Left renal cortex interstitium (tissue), 4 donors: Measurements from ENCODE around the gene SERPINB5. TPM values are rescaled to one million over a fixed set of nuclear protein-coding genes. Genes with fewer than 3 reads are reported as not detected.

Experiments
- DNase-seq, 4 donors: peaks; one replicate each; pipeline ENCODE4 v3.0.0-alpha.2; 2013; ENCODE audit warnings: low read depth in 4 of 4, low spot score in 2 of 4, missing footprints in 1 of 4
- polyA plus RNA-seq, 4 donors: library from polyadenylated mRNA; unstranded; fragments of 120-200 nt; gene quantifications; one replicate each; pipeline ENCODE4 v1.2.1, GENCODE V29; 2013; ENCODE audit not compliant: insufficient read length in 4 of 4

The SERPINB5 gene
- polyA plus RNA-seq, 4 donors, result not detected

DNA sequence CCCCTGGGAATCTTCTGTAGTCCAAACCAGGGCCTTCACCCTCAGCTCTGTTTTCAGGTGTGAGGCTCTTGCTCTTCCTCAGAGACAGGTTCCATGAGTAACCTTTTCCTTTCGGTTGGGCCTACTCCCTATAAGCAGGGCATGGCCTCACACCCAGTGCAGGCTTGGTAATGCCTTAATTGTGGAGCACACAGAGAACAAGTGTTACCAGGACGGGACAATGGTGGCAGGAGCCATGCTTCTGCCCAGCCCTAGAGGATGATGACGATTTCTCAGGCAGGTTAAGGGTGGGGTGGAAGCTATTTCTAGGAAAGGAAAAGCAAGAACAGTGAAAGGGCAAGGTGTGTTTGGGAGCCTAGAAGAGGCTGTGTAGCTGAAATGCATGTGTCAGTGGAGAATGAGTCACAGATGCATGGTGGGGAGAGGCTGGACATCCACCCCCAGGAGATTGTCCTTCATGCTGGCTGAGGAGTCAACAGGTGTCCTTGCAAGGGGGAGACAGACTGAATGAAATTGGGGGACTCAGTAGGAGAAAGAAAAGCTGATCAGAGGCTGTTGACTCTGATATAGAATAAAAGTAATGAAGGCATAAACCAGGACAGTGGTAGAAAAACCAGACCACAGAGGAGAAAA is 43.4 kb downstream of the SERPINB5 start:
- DNase-seq, result no peak

DNA sequence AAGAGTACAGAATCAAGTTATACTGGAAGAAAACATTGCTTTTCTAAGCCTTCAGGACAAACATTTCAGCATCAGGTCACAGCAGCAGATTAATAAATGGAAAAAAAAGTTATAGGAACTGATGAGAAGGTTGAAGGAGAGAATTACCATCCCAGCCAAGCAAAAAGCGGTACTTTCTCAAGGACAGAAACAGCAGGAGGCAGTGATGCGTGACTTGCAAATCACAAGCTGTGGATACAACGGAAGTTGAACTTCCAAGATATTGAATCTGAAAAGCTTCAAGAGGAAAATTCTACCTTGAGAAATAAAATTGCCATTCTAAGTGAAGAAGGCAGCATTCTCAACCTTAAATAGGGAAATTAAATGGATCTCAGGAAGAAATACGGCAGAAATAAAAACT is 46.9 kb downstream of the SERPINB5 start:
- no peak for DNase-seq

DNA sequence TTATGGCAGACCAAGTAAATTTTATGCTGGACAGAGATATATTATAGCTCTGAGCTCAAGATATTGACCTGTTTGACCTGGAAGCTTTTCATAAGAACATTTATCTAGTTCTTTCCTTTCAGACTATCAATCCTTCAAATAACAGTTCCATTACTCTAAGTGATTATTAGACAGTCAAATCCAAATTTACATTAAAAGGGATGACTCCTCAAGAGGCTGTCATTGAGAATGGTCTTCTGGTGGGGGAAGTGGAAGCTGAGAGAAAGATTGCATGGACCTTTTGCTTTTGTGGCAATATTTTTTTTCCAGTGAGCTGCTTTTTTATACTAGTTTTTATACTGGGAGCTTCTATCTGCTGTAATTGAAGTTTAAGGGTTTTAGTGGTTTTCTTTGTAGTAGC is 50.5 kb downstream of the SERPINB5 start:
- no peak for DNase-seq

DNA sequence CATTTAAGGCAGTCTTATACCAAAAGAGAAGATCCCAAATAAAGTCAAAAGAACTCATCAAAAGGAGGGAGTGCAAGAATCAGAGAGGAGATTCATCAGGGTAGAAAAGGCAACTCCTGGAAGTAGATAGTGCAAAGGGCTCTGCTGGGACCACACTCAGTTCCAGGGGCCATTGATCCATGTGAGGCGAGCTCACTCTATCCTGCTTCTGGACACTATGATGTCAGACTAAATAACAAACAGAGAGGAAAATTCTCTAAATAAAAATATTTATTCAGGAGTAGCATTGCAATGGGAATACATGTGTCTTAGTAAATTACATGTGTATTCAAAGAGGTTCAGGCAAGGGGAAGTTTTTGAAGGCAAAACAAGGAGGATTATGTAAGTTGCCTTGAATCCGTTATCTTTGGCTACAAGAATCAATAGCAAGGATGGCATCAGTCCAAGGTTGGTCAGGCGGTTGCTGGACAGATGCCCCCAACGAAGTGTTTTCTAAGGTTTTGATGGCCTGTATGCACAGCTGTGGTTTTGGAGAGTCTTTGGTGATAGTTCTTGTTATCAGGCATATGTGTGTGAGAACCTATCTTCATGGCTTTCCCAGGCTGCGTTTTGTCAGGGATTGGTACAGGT is 52.2 kb downstream of the SERPINB5 start:
- DNase-seq, result no peak

DNA sequence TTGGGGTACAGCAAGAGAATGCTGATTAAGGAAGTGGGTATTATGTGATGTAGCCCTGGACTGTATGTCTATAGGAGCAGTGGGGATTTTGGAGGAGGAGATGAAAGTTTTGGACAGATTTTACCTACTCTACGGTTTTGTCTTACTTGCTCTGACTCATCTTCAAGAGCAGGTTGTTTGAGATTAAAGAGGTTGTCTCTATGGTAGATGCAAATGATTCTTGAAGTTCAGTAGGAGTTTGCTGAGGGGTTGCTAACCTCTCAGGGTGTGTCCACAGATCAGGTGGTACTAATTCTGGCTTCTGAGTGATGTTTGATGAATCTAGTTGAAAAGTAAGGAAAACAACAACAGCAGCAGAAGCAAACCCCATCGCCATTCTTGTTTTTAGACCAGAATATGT is 55.7 kb downstream of the SERPINB5 start:
- DNase-seq, result no peak

DNA sequence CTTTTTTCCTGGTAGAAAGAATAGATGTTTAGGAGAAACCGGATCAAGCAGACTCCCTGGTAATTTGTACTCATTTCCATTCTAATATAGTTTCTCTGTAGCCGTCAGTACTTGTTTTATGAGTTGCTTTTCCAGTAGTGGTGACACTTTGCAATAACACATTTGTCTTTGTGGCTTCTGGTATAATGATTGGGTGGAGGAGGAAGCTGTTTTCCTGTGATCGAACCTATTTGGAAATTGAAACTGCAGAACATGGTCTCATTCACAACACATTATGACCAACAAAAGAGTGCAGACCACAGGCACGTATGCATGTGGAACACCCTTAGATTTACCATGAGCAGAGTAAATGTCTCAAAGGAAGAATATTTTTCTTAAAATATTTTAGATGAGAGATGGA is 57.9 kb downstream of the SERPINB5 start:
- DNase-seq, result no peak

DNA sequence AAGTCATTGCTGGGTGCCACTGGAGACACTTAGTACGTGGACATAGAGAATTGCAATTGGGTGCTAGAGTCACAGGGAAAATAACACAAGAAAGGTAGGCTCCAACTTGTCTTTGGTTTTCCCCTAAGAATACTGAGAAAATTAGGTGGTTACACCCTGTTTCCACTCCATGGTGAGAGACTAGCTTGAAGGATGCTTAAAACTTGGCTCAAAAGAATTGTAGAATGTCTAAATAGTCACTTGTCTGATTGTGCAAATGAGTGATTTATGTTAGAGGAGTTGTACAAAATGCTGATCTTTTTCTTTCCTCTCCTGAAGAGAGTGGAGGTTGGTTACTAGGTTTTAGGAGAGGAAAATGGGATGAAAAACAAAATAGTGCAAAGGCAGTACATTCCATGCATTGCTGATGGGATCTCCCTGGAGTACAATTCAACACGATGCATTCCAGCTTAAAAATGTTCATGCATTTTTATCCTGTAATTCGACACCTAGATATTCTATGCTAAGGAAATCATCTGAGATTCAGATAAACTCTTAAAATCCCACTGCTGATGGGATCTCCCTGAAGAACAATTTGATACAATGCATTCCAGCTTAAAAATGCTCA is 63.2 kb downstream of the SERPINB5 start:
- DNase-seq, result no peak

DNA sequence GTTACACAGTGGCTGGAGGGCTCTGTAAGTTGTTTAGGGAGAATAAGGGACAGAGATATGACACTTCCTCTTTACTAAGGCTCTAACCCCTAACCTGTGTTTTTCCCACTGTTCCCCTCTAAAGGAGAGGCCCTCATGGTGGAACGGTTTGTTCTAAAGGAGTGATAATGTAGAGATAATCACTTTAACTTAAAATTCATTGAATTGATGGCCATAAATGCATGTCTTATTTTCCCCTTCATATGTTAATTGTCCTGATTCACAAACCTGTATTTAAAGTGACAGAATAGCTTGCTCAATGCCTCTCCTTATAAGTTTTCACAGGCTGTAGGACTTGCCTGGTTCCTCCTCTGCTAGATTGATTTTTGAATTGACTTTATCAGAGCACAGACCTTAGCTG is 65.3 kb downstream of the SERPINB5 start, which contains the start of gene SERPINB12:
SERPINB12 (plus strand) TSS at position 301 of the 400 bp plus-strand sequence. CDS start 13,791 bp downstream, outside the sequence.
- DNase-seq, result no peak

DNA sequence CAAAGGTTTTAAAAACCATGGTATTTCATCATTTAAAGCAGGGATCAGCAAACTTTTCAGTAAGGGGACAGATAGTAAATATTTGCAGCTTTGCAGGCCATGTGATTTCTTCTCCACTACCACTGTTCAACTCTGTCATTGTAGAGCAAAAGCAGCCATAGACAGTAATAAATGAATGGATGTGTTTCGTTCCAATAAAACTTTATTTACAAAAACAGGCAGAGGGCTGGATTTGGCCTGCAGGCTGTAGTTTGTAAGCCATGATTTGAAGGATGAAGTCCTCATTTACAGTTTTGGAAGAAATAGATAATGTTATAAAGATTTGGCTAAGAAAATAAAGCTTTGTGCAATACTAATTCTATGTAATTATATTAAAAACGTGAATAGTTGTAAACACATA is 67.3 kb downstream of the SERPINB5 start:
- no peak for DNase-seq

DNA sequence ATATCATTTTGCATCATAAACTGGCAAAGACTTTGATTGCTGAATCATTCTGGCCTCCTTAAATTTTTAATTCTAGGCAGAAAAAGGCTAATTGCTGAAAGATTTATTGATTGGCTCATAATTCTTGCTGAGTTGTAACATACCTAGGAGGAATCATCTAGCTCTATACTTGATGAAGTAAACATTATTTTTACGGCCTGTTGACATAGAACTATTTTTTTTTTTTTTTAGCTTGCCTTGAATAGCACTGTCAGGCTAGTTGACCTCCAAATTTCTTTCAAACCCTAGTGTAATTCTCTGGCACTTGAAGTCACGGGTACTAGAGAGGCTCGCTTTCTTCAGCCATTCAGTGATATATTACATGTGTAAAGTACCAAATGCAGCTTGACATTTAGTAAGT is 68.2 kb downstream of the SERPINB5 start:
- no peak for DNase-seq

DNA sequence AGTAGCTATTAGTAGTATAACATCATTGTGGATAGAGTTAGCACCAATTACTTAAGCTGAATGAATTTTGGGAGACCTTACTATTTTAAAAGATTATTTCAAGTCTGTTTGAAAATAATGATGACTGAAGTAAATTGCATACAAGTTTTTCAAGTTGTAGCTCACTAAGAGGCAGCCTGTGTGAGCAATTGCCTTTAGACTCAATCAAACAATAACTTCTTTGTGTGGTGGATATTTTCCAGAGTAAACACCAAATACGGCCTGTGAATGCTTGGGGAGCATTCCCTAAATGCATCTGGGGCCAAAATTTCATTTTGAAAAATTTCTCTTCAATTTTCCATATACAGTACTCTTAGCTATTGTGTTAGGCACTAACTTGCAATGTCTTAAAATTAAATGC is 73.3 kb downstream of the SERPINB5 start:
- no peak for DNase-seq

DNA sequence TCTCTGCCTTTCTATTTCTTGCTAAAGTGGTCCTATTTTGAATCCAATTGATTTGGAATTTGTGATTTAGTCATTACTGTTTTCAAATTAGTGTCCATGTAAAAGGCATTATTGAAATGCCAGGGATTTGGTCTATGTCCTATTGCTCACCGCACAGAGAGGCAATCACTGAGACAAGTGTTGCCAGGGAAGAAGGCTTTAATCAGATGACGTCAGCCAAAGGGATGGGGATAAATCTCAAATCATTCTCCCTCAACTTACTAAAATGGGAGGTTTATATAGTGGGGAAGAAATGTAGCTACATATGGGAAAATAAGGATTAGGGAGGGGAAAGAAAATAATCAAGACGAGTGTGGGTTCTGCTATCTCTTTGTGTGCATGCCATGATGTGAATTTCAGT is 75.0 kb downstream of the SERPINB5 start:
- DNase-seq, result no peak

DNA sequence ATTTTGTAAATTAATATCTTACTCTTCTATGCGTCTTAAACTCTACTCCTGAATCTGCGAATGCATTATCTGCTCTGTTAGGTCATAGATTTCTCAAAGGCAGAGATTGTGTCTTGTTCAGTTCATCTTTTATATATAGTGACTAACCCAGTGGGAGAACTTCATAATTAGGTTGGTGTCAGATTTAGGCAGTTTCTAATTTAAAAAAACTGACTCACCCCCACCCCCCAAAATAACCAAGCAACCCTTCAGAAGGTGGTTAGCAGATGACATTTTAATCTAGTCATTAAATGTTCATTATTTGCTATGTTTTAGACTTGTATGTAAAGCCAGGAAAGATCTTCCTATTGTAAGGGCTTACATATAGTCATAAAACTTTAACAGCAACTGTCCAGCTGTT is 75.8 kb downstream of the SERPINB5 start:
- no peak for DNase-seq

DNA sequence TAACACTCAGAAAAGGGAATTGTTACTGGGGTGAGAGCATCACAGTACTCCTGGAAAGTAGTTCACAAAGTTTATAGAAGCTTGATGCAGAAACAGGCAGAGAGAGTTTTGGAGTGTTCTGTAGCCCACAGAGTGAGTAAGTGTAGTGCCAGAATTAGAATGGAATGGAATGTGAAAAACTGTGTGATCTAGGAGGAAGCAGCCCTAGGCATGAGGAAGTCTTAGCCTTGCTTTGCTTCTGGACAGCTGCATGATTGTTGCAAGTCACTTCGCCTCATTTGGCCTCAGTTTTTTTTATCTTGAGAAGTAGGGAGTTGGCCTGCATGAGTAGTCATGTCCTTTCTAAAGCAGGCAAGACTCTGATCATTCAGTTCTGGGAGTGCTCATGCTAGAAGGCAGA is 76.3 kb downstream of the SERPINB5 start:
- DNase-seq, result no peak

Other genes starting within 250 kb of the SERPINB5 start
- gene BCL2, start 157.2 kb upstream of the SERPINB5 start, polyA plus RNA-seq, result 10 to 100 TPM; 22.1 to 27.1 (median 23.5) TPM
- gene KDSR, start 109.8 kb upstream of the SERPINB5 start, polyA plus RNA-seq, result 10 to 100 TPM; 38.3 to 46.5 (median 41.8) TPM
- gene VPS4B, start 54.5 kb upstream of the SERPINB5 start, polyA plus RNA-seq, result 10 to 100 TPM; 55.0 to 66.2 (median 59.4) TPM
- not detected for gene SERPINB12, start 65.4 kb downstream of the SERPINB5 start, polyA plus RNA-seq
- not detected for gene SERPINB13, start 110.4 kb downstream of the SERPINB5 start, polyA plus RNA-seq
- gene SERPINB4, start 167.3 kb downstream of the SERPINB5 start, polyA plus RNA-seq, result under 1 TPM in 2 of 4 donors, not detected in 2; 0.08 TPM
- under 1 TPM in 2 of 4 donors, not detected in 2; 0.13 TPM for gene SERPINB3, start 184.9 kb downstream of the SERPINB5 start, polyA plus RNA-seq
- gene SERPINB11, start 226.0 kb downstream of the SERPINB5 start, polyA plus RNA-seq, result not detected